ENCODE data around the gene ALG12.
A peak's percentile ranks its signal among the peaks of the same experiment; 100 is the strongest.
"Not testable (repeated sequence)": the region's sequence is repeated elsewhere in the genome, so short reads cannot be mapped to it uniquely, and the experiment has no call there.

ALG12 gene

GRCh38 chr22:49855251-49855911 is 62.9 kb downstream of the ALG12 start:
- H3K4me2 ChIP-seq: peak overlapping the region; percentile 88
- no peak overlapping the region for H2AFZ ChIP-seq (ENCODE audit: low read depth)
- H3K4me1 ChIP-seq (ENCODE audit: low read depth, poor library complexity, severe bottlenecking): peaks cover 13% of the 10 kb centered on the region
- peaks cover 39% of the 10 kb centered on the region for H3K79me2 ChIP-seq (ENCODE audit: insufficient read depth, low read depth)
- TF ChIP-seq CTCF (conservative IDR thresholded peaks at IDR 0.05; ENCODE audit: low read depth, low read length): no peak
- no peaks in the 10 kb centered on the region for H3K36me3 ChIP-seq (ENCODE audit: insufficient read depth)
- no peaks in the 10 kb centered on the region for H3K27me3 ChIP-seq (ENCODE audit: insufficient read depth, low read depth)
- H4K20me1 ChIP-seq (ENCODE audit: insufficient read depth): no peaks in the 10 kb centered on the region
- H3K4me3 ChIP-seq (IDR thresholded peaks at IDR 0.05; ENCODE audit: insufficient read depth, low read depth, low read length): no peak overlapping the region
- H3K27ac ChIP-seq: no peak overlapping the region
- H3K9ac ChIP-seq: peak overlapping the region; percentile 67; the same call in 1 of the 2 replicates

GRCh38 chr22:49853981-49854831 is 64.0 kb downstream of the ALG12 start:
- no peaks in the 10 kb centered on the region for H3K36me3 ChIP-seq (ENCODE audit: insufficient read depth)
- H2AFZ ChIP-seq (ENCODE audit: low read depth): no peak overlapping the region
- H3K27me3 ChIP-seq (ENCODE audit: insufficient read depth, low read depth): no peaks in the 10 kb centered on the region
- no peak for TF ChIP-seq CTCF (conservative IDR thresholded peaks at IDR 0.05; ENCODE audit: low read depth, low read length)
- H3K4me2 ChIP-seq: peak overlapping the region; percentile 88
- H3K4me1 ChIP-seq (ENCODE audit: low read depth, poor library complexity, severe bottlenecking): peaks cover 13% of the 10 kb centered on the region
- no peak overlapping the region for H3K4me3 ChIP-seq (IDR thresholded peaks at IDR 0.05; ENCODE audit: insufficient read depth, low read depth, low read length)
- no peaks in the 10 kb centered on the region for H4K20me1 ChIP-seq (ENCODE audit: insufficient read depth)
- H3K9ac ChIP-seq: peak overlapping the region; percentile 67
- peak overlapping the region; percentile 44; the same call in 1 of the 2 replicates for H3K27ac ChIP-seq
- H3K79me2 ChIP-seq (ENCODE audit: insufficient read depth, low read depth): peaks cover 39% of the 10 kb centered on the region

GRCh38 chr22:49852898-49853894 is 65.0 kb downstream of the ALG12 start, which contains the start of gene ZBED4:
Gene ZBED4 (plus strand): TSS chr22:49853844. CDS start chr22:49883663, 29,819 bp downstream.
- H3K79me2 ChIP-seq (ENCODE audit: insufficient read depth, low read depth): peaks cover 30% of the 10 kb centered on the region
- H3K4me2 ChIP-seq: peak within 1 kb of the TSS; percentile 88
- no peak for TF ChIP-seq CTCF (conservative IDR thresholded peaks at IDR 0.05; ENCODE audit: low read depth, low read length)
- H3K27me3 ChIP-seq (ENCODE audit: insufficient read depth, low read depth): no peaks in the 10 kb centered on the region
- H3K36me3 ChIP-seq (ENCODE audit: insufficient read depth): no peaks in the 10 kb centered on the region
- no peak within 1 kb of the TSS for H3K4me3 ChIP-seq (IDR thresholded peaks at IDR 0.05; ENCODE audit: insufficient read depth, low read depth, low read length)
- peak within 1 kb of the TSS; percentile 98 for H3K27ac ChIP-seq
- H2AFZ ChIP-seq (ENCODE audit: low read depth): peak within 1 kb of the TSS; percentile 74
- H3K9ac ChIP-seq: peak within 1 kb of the TSS; percentile 94
- no peaks in the 10 kb centered on the region for H4K20me1 ChIP-seq (ENCODE audit: insufficient read depth)
- H3K4me1 ChIP-seq (ENCODE audit: low read depth, poor library complexity, severe bottlenecking): peaks cover 13% of the 10 kb centered on the region

GRCh38 chr22:49852568-49852897 is 65.7 kb downstream of the ALG12 start:
- not testable (repeated sequence) for H3K36me3 ChIP-seq (ENCODE audit: insufficient read depth); H4K20me1 ChIP-seq (ENCODE audit: insufficient read depth); H3K27me3 ChIP-seq (ENCODE audit: insufficient read depth, low read depth); H3K4me3 ChIP-seq (IDR thresholded peaks at IDR 0.05; ENCODE audit: insufficient read depth, low read depth, low read length)
- Histone ChIP-seq H3K27ac (peak overlapping the region; percentile 98), H3K4me2 (peak overlapping the region; percentile 63), H3K9ac (peak overlapping the region; percentile 94), H3K79me2 (ENCODE audit: insufficient read depth, low read depth) (peaks cover 27% of the 10 kb centered on the region), H2AFZ (ENCODE audit: low read depth) (peak overlapping the region; percentile 74), H3K4me1 (ENCODE audit: low read depth, poor library complexity, severe bottlenecking) (peaks cover 13% of the 10 kb centered on the region)
